Measurements from ENCODE around the gene PEX26.
"Not testable (repeated sequence)": the region's sequence is repeated elsewhere in the genome, so short reads cannot be mapped to it uniquely, and the experiment has no call there.

Gene PEX26

DNA sequence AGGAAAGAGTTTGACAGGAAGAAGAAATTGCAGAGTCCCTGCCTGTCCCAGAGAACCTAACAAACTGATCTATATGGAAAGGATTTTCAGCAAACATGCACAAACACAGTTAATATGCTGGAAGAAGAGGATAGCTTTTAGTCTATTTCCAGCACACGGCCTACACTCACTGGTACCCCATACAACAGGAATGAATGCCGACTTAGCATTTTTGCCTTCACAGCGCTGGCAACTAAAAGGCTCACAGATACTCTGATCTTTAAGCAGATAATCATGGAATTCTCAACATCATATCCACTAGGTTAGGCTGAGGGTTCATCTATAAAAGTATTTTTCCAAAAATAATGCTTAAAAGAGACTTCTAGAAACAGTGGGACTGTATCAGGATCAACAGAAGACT, 23.0 kb downstream of the PEX26 start:
- Histone ChIP-seq H3K9me3 (ENCODE audit: control insufficient read depth, insufficient read depth, low read length) (no peaks in the 10 kb centered on the region), H3K27ac (ENCODE audit: low read length) (no peak overlapping the region), H3K36me3 (ENCODE audit: control insufficient read depth, insufficient read depth, low read length) (no peaks in the 10 kb centered on the region), H3K4me3 (ENCODE audit: low read length) (no peak overlapping the region), H3K4me1 (ENCODE audit: control insufficient read depth, insufficient read depth, low read length) (no peaks in the 10 kb centered on the region), H3K27me3 (ENCODE audit: control insufficient read depth, insufficient read depth, low read length) (no peaks in the 10 kb centered on the region)
- no CpG with 5 or more reads among the region's 3 CpGs for WGBS (ENCODE audit: insufficient coverage, insufficient read length)
- DNase-seq (ENCODE audit: low read depth, low spot score): no peak

DNA sequence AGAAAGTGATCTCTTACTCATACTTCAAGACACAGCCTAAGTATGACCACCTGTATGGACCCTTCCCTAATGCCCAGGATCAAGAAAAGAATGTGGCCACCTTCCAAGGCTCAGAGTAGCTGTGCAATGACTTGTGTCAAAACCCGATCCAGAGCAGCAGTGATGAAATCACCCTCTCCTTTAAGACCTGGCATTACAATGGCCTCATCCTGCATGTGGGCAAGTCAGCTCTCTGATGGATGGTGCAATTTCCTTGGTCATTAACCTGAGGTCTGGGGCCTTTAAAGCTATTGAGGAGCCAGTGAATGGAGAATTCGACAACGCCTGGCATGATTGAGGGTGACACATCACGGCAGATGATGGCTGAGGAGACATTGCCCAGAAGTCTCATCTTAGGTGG, 23.7 kb downstream of the PEX26 start:
- Histone ChIP-seq H3K4me1 (ENCODE audit: control insufficient read depth, insufficient read depth, low read length) (no peaks in the 10 kb centered on the region), H3K27ac (ENCODE audit: low read length) (no peak overlapping the region), H3K4me3 (ENCODE audit: low read length) (no peak overlapping the region), H3K27me3 (ENCODE audit: control insufficient read depth, insufficient read depth, low read length) (no peaks in the 10 kb centered on the region), H3K36me3 (ENCODE audit: control insufficient read depth, insufficient read depth, low read length) (no peaks in the 10 kb centered on the region), H3K9me3 (ENCODE audit: control insufficient read depth, insufficient read depth, low read length) (no peaks in the 10 kb centered on the region; the same call in 1 of the 2 replicates)
- DNase-seq (ENCODE audit: low read depth, low spot score): no peak
- no CpG with 5 or more reads among the region's 4 CpGs for WGBS (ENCODE audit: insufficient coverage, insufficient read length)

DNA sequence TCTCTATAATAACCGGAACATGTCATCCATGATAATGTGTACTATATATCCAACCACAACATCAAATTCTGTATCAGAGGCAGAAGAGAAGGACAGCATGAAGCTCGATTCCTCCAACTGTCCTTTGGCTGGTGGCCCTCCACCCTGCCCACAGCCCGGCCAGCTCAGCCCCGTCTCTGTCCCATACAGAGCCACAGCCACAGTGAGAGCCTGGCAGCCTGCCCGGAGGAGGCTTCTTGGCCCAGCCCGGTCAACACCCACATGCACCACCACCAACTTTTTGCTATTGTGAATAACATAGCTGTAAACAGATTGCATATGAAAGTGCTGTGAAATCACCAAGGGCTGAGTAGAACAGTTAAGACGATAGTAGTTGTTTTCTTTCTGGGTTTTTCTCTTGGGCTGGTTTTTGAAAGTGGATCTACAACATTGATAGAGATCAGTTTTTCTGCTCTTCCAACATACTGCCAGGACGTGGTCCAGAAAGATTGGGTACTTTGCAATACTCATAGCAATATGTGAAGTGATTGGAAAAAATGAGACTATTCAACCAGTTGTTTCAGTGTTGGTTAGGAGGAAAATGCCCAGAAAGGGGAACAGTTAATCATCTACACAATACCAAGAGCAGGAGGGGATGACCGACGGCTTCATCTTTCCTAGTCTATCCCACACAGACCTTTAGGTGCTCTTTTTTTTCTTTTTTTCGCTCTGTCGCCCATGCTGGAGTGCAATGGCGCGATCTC, 25.9 kb downstream of the PEX26 start:
- Histone ChIP-seq H3K9me3 (ENCODE audit: control insufficient read depth, insufficient read depth, low read length) (no peaks in the 10 kb centered on the region; the same call in none of the 2 replicates), H3K27ac (ENCODE audit: low read length) (no peak overlapping the region)
- WGBS (ENCODE audit: insufficient coverage, insufficient read length): no CpG with 5 or more reads among the region's 14 CpGs

GRCh38 chr22:18104566-18104965, 26.8 kb downstream of the PEX26 start:
- H3K27me3 ChIP-seq (ENCODE audit: control insufficient read depth, insufficient read depth, low read length): peaks cover 3% of the 10 kb centered on the region
- DNase-seq (ENCODE audit: low read depth, low spot score): no peak
- H3K4me1 ChIP-seq (ENCODE audit: control insufficient read depth, insufficient read depth, low read length): no peaks in the 10 kb centered on the region
- no CpG with 5 or more reads among the region's 4 CpGs for WGBS (ENCODE audit: insufficient coverage, insufficient read length)
- no peaks in the 10 kb centered on the region; the same call in none of the 2 replicates for H3K9me3 ChIP-seq (ENCODE audit: control insufficient read depth, insufficient read depth, low read length)
- no peak overlapping the region for H3K4me3 ChIP-seq (ENCODE audit: low read length)
- no peak overlapping the region for H3K27ac ChIP-seq (ENCODE audit: low read length)
- no peaks in the 10 kb centered on the region for H3K36me3 ChIP-seq (ENCODE audit: control insufficient read depth, insufficient read depth, low read length)

More for the DNA sequence above, 25.9 kb downstream of the PEX26 start:
- no peak for DNase-seq (ENCODE audit: low read depth, low spot score)
- Histone ChIP-seq H3K27me3 (ENCODE audit: control insufficient read depth, insufficient read depth, low read length) (no peaks in the 10 kb centered on the region; the same call in 1 of the 2 replicates), H3K4me3 (ENCODE audit: low read length) (no peak overlapping the region), H3K4me1 (ENCODE audit: control insufficient read depth, insufficient read depth, low read length) (no peaks in the 10 kb centered on the region), H3K36me3 (ENCODE audit: control insufficient read depth, insufficient read depth, low read length) (no peaks in the 10 kb centered on the region)

DNA sequence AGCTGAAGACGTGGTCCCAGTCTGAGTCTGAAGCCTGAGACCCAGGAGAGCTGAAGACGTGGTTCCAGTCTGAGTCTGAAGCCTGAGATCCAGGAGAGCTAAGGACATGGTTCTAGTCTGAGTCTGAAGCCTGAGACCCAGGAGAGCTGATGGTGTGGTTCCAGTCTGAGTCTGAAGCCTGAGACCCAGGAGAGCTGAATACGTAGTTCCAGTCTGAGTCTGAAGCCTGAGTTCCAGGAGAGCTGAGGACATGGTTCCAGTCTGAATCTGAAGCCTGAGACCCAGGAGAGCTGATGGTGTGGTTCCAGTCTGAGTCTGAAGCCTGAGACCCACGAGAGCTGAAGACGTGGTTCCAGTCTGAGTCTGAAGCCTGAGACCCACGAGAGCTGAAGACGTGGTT, 28.2 kb downstream of the PEX26 start:
- H3K4me1 ChIP-seq (ENCODE audit: control insufficient read depth, insufficient read depth, low read length); DNase-seq (ENCODE audit: low read depth, low spot score); H3K9me3 ChIP-seq (ENCODE audit: control insufficient read depth, insufficient read depth, low read length); H3K36me3 ChIP-seq (ENCODE audit: control insufficient read depth, insufficient read depth, low read length); H3K27ac ChIP-seq (ENCODE audit: low read length); H3K4me3 ChIP-seq (ENCODE audit: low read length): not testable (repeated sequence)
- H3K27me3 ChIP-seq (ENCODE audit: control insufficient read depth, insufficient read depth, low read length): peaks cover 13% of the 10 kb centered on the region
- no CpG with 5 or more reads among the region's 7 CpGs for WGBS (ENCODE audit: insufficient coverage, insufficient read length)

DNA sequence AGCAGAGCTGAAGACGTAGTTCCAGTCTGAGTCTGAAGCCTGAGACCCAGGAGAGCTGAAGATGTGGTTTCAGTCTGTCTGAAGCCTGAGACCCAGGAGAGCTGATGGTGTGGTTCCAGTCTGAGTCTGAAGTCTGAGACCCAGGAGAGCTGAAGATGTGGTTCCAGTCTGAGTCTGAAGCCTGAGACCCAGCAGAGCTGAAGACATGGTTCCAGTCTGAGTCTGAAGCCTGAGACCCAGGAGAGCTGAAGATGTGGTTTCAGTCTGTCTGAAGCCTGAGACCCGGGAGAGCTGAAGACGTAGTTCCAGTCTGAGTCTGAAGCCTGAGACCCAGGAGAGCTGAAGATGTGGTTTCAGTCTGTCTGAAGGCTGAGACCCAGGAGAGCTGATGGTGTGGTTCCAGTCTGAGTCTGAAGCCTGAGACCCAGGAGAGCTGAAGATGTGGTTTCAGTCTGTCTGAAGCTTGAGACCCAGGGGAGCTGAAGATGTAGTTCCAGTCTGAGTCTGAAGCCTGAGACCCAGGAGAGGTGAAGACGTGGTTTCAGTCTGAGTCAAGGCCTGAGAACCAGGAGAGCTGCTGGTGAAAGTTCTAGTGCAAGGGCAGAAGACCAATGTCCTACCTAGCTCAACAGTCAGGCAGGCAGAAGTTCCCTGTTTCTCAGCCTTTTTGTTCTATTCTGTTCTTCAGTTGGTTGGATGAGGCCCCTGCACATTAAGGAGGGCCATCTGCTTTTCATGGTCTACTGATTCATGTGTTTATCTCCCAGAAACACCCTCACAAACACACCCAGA, 29.0 kb downstream of the PEX26 start:
- WGBS (ENCODE audit: insufficient coverage, insufficient read length): no CpG with 5 or more reads among the region's 4 CpGs
- not testable (repeated sequence) for H3K4me3 ChIP-seq (ENCODE audit: low read length); H3K27ac ChIP-seq (ENCODE audit: low read length); DNase-seq (ENCODE audit: low read depth, low spot score); H3K4me1 ChIP-seq (ENCODE audit: control insufficient read depth, insufficient read depth, low read length); H3K9me3 ChIP-seq (ENCODE audit: control insufficient read depth, insufficient read depth, low read length); H3K36me3 ChIP-seq (ENCODE audit: control insufficient read depth, insufficient read depth, low read length)
- H3K27me3 ChIP-seq (ENCODE audit: control insufficient read depth, insufficient read depth, low read length): peaks cover 17% of the 10 kb centered on the region

- Histone ChIP-seq H3K4me1 (ENCODE audit: control insufficient read depth, insufficient read depth, low read length) (no peaks in the 10 kb centered on the region; the same call in 1 of the 2 replicates), H3K36me3 (ENCODE audit: control insufficient read depth, insufficient read depth, low read length) (no peaks in the 10 kb centered on the region), H3K4me3 (ENCODE audit: low read length) (no peak overlapping the region), H3K27me3 (ENCODE audit: control insufficient read depth, insufficient read depth, low read length) (peaks cover 17% of the 10 kb centered on the region), H3K9me3 (ENCODE audit: control insufficient read depth, insufficient read depth, low read length) (no peaks in the 10 kb centered on the region; the same call in none of the 2 replicates), H3K27ac (ENCODE audit: low read length) (no peak overlapping the region)
- DNase-seq (ENCODE audit: low read depth, low spot score): no peak
- no CpG with 5 or more reads among the region's 3 CpGs for WGBS (ENCODE audit: insufficient coverage, insufficient read length)
Measured at GRCh38 chr22:18108187-18108586, 30.4 kb downstream of the PEX26 start.

- Histone ChIP-seq H3K27me3 (ENCODE audit: control insufficient read depth, insufficient read depth, low read length) (peaks cover 17% of the 10 kb centered on the region), H3K4me3 (ENCODE audit: low read length) (no peak overlapping the region), H3K4me1 (ENCODE audit: control insufficient read depth, insufficient read depth, low read length) (no peaks in the 10 kb centered on the region; the same call in 1 of the 2 replicates), H3K27ac (ENCODE audit: low read length) (no peak overlapping the region), H3K9me3 (ENCODE audit: control insufficient read depth, insufficient read depth, low read length) (no peaks in the 10 kb centered on the region; the same call in none of the 2 replicates), H3K36me3 (ENCODE audit: control insufficient read depth, insufficient read depth, low read length) (no peaks in the 10 kb centered on the region)
- DNase-seq (ENCODE audit: low read depth, low spot score): no peak
- no CpG with 5 or more reads among the region's 14 CpGs for WGBS (ENCODE audit: insufficient coverage, insufficient read length)
Measured at GRCh38 chr22:18109410-18110193, 31.8 kb downstream of the PEX26 start.

DNA sequence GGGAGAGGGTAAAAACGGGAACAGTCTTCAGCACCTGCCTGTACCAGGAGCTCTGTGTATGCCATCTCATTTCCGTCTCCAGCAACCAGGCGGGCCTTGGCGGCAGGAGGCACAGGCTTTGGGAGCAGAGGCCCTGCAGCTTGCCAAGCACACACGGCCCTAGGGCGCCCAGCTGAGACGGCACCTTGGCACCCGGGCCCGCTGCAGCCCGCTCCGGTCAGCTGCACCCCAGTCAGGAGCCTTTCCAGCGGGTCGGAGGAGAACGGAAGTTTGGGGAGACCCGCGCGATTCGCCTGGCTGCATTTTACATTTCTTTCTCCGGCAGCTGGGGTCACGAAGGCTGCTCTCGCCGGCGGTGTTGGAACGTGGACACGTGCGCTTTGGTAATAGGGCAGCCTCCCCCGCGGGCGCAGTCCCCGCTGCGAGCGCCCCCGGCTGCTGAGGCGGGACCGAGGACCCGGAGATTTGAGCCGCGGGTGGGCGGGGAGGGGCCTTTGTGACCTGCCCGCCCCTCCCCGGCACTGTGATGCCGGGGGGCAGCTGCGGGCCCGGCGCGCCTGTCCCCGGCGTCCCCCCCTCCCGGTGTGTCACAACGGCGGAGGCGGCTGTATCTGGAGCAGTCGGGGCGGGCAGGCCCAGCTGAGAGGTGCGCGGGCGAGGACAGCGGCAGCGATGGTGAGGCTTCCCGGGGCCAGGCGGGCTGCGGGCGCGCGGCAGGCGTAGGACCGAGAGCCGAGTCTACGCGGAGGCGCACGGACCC, 32.6 kb downstream of the PEX26 start, which contains the start of gene TUBA8:
Gene TUBA8, plus strand, starts transcription at position 616 of the 760 bp plus-strand sequence. Its CDS starts 57 bp downstream, at position 673.
- no peaks in the 10 kb centered on the region for H3K36me3 ChIP-seq (ENCODE audit: control insufficient read depth, insufficient read depth, low read length)
- H3K27ac ChIP-seq (ENCODE audit: low read length): no peak within 1 kb of the TSS
- H3K4me1 ChIP-seq (ENCODE audit: control insufficient read depth, insufficient read depth, low read length): no peaks in the 10 kb centered on the region; the same call in 1 of the 2 replicates
- no peak for DNase-seq (ENCODE audit: low read depth, low spot score)
- peak within 1 kb of the TSS; percentile 38 for H3K4me3 ChIP-seq (ENCODE audit: low read length)
- no CpG with 5 or more reads among the region's 72 CpGs for WGBS (ENCODE audit: insufficient coverage, insufficient read length)
- H3K27me3 ChIP-seq (ENCODE audit: control insufficient read depth, insufficient read depth, low read length): peaks cover 17% of the 10 kb centered on the region
- no peaks in the 10 kb centered on the region; the same call in none of the 2 replicates for H3K9me3 ChIP-seq (ENCODE audit: control insufficient read depth, insufficient read depth, low read length)

All from iPS DF 6.9 (cell line).